ENCODE data around the gene VTCN1.
"Not testable (repeated sequence)": the region's sequence is repeated elsewhere in the genome, so short reads cannot be mapped to it uniquely, and the experiment has no call there.

Gene VTCN1

DNA sequence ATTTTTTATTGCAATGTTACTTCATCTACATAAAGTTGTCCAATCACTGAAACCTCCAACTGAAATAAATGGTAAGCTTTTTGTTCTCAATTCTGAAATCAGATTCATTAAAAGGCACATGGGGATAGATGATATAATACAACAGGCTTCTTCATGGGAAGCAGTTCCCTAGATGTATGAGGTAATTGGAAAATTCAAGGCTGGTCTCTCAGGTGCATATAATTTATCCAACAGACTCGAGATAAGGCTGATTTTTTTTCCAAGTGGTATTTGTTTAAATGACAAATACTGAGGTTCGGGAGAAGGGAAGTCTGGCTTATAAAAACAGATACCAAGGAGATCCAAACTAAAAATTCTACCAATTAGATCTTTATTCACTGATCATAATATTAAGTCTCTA lies 103.4 kb downstream of the VTCN1 start:
- H3K27me3 ChIP-seq (replicated peaks): no peaks in the 10 kb centered on the region
- no peak overlapping the region for H3K4me3 ChIP-seq (ENCODE audit: low read depth, low read length)
- H3K36me3 ChIP-seq (replicated peaks): no peaks in the 10 kb centered on the region
- in situ Hi-C loops (cut with HindIII; ENCODE audit: low pct_ligation_motif_present, low sequenced_read_pairs): loop anchor here (25.0 kb wide), 1 partner anchor 180 kb away; no protein-coding TSS in a partner anchor
- TF ChIP-seq, protein P1, sequence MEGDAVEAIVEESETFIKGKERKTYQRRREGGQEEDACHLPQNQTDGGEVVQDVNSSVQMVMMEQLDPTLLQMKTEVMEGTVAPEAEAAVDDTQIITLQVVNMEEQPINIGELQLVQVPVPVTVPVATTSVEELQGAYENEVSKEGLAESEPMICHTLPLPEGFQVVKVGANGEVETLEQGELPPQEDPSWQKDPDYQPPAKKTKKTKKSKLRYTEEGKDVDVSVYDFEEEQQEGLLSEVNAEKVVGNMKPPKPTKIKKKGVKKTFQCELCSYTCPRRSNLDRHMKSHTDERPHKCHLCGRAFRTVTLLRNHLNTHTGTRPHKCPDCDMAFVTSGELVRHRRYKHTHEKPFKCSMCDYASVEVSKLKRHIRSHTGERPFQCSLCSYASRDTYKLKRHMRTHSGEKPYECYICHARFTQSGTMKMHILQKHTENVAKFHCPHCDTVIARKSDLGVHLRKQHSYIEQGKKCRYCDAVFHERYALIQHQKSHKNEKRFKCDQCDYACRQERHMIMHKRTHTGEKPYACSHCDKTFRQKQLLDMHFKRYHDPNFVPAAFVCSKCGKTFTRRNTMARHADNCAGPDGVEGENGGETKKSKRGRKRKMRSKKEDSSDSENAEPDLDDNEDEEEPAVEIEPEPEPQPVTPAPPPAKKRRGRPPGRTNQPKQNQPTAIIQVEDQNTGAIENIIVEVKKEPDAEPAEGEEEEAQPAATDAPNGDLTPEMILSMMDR (IDR thresholded peaks at IDR 0.05; ENCODE audit: low read depth, low read length, missing control alignments): no peak
- H3K27ac ChIP-seq: no peak overlapping the region
- DNase-seq: no peak

DNA sequence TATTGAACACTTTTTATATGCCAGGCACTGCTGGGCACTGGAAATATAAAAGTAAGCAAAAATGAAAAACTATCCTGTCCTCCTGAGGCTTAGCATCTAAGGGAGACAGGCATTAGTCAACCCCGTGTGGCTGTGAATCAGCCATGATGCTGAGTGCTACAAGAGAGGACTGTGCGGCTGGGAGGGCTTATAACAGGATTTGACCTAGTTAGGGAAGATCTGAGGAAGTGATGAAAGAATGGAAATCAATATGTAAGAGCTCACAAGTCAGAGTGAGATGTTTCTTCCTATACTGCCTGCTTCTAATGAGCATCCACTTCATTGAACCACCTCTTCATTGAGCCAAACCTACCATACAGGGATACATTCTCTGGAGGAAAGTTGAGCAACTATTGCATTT lies 104.2 kb downstream of the VTCN1 start:
- Histone ChIP-seq H3K27ac (no peak overlapping the region), H3K27me3 (replicated peaks) (no peaks in the 10 kb centered on the region), H3K4me3 (ENCODE audit: low read depth, low read length) (no peak overlapping the region), H3K36me3 (replicated peaks) (peaks cover 5% of the 10 kb centered on the region)
- in situ Hi-C loops (cut with HindIII; ENCODE audit: low pct_ligation_motif_present, low sequenced_read_pairs): loop anchor here (25.0 kb wide), 1 partner anchor 181 kb away; no protein-coding TSS in a partner anchor
- TF ChIP-seq, protein P1 (IDR thresholded peaks at IDR 0.05; ENCODE audit: low read depth, low read length, missing control alignments): no peak
- DNase-seq: no peak

DNA sequence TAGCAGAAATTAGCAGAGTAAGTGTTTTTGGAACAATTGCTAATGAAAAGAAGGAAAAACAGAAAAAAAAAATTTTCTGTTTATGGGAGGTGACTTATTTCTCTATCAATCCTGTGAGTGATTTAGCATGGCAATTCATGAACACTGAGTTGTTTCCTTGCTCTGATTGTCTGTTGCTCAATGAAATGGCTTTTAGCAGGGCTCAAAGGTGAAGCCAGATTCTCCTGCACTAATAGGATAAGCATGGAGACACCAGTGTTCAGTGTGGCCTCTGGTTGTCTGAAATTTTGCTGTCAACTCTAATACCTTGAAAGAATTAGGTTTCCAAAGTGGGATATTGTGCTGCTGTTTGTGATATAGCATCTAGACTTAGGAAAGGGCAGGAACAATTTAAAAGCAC lies 105.0 kb downstream of the VTCN1 start:
- DNase-seq: no peak
- no peak overlapping the region for H3K27ac ChIP-seq
- TF ChIP-seq, protein P1 (IDR thresholded peaks at IDR 0.05; ENCODE audit: low read depth, low read length, missing control alignments): no peak
- in situ Hi-C loops (cut with HindIII; ENCODE audit: low pct_ligation_motif_present, low sequenced_read_pairs): loop anchor here (25.0 kb wide), 1 partner anchor 182 kb away; no protein-coding TSS in a partner anchor
- H3K27me3 ChIP-seq (replicated peaks): no peaks in the 10 kb centered on the region
- H3K36me3 ChIP-seq (replicated peaks): peaks cover 7% of the 10 kb centered on the region
- no peak overlapping the region for H3K4me3 ChIP-seq (ENCODE audit: low read depth, low read length)

DNA sequence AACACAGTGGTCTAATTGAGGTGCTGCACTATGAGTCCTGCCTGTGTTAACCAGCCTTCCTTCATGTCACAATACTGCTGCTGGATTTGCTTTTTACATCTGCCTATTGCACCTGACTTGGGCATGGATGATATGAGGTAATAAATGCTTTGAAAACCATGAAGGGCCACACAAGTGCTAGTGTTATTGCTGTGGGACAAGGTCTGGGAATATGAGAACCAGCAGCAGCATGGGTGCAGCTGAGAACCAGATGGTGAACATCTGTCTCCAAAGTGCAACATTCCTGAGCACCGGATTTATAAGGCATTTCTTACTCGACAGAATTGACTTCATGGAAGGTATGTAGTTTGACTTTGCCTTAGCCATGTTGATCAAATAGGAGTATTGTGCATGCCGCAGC lies 105.7 kb downstream of the VTCN1 start:
- in situ Hi-C loops (cut with HindIII; ENCODE audit: low pct_ligation_motif_present, low sequenced_read_pairs): loop anchor here (25.0 kb wide), 1 partner anchor 182 kb away; no protein-coding TSS in a partner anchor
- TF ChIP-seq, protein P1 (IDR thresholded peaks at IDR 0.05; ENCODE audit: low read depth, low read length, missing control alignments): no peak
- Histone ChIP-seq H3K4me3 (ENCODE audit: low read depth, low read length) (no peak overlapping the region), H3K36me3 (replicated peaks) (peaks cover 7% of the 10 kb centered on the region), H3K27ac (no peak overlapping the region), H3K27me3 (replicated peaks) (no peaks in the 10 kb centered on the region)
- DNase-seq: no peak

DNA sequence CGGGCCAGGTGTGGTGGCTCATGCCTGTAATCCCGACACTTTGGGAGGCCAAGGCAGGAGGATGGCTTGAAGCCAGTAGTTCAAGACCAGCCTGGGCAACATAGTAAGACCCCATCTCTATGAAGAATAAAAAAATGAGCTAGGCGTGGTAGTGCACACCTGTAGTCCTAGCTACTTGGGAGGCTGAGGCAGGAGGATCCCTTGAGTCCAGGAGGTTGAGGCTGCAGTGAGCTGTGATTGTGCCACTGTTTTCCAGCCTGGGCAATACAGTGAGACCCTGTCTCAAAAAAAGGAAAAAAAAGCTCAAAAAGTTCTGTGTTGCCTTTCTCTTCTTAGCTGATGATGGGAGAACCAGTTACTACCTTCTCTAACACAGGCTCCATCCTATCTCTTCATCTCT lies 108.9 kb downstream of the VTCN1 start:
- H3K36me3 ChIP-seq (replicated peaks); DNase-seq; H3K27me3 ChIP-seq (replicated peaks); H3K4me3 ChIP-seq (ENCODE audit: low read depth, low read length); H3K27ac ChIP-seq: not testable (repeated sequence)
- in situ Hi-C loops (cut with HindIII; ENCODE audit: low pct_ligation_motif_present, low sequenced_read_pairs): loop anchor here (25.0 kb wide), 1 partner anchor 185 kb away; no protein-coding TSS in a partner anchor

DNA sequence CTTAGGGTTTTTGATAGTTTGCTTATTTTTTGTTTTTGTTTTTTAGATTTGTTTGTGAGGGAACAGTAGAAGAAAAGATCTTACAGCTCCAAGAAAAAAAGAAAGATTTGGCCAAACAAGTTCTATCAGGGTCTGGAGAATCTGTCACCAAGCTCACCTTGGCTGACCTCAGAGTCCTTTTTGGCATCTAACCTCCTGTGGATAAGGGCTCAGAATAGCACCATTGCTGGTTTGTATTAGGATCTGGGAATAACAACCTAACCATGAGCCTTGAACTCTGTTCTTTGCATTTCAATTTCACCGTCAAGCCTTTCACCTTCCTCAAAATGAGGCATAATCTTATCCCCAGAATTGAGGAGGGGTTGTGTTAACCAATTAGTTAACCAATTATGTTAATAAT lies 109.4 kb downstream of the VTCN1 start:
- Histone ChIP-seq H3K36me3 (replicated peaks) (peaks cover 7% of the 10 kb centered on the region), H3K4me3 (ENCODE audit: low read depth, low read length) (no peak overlapping the region), H3K27ac (no peak overlapping the region), H3K27me3 (replicated peaks) (no peaks in the 10 kb centered on the region)
- TF ChIP-seq, protein P1 (IDR thresholded peaks at IDR 0.05; ENCODE audit: low read depth, low read length, missing control alignments): no peak
- DNase-seq: no peak
- in situ Hi-C loops (cut with HindIII; ENCODE audit: low pct_ligation_motif_present, low sequenced_read_pairs): loop anchor here (25.0 kb wide), 1 partner anchor 186 kb away; no protein-coding TSS in a partner anchor
